Measurements from ENCODE around the gene STXBP5.

GRCh38 chr6:147166360-147166944 lies 37.8 kb upstream of the STXBP5 start:
- TF ChIP-seq CTCF (IDR thresholded peaks at IDR 0.05; ENCODE audit: low read depth, low read length) (no peak), EZH2phosphoT487 (IDR thresholded peaks at IDR 0.05; ENCODE audit: low read depth) (no peak)
